ENCODE measurements around the gene MYADM. TPM values are rescaled to one million over a fixed set of nuclear protein-coding genes. Genes with fewer than 3 reads are reported as not detected.
A peak's percentile ranks its signal among the peaks of the same experiment; 100 is the strongest.

Gene MYADM
- total RNA-seq, 2 experiments from 2014 or later, result 64.7 to 69.9 TPM

DNA sequence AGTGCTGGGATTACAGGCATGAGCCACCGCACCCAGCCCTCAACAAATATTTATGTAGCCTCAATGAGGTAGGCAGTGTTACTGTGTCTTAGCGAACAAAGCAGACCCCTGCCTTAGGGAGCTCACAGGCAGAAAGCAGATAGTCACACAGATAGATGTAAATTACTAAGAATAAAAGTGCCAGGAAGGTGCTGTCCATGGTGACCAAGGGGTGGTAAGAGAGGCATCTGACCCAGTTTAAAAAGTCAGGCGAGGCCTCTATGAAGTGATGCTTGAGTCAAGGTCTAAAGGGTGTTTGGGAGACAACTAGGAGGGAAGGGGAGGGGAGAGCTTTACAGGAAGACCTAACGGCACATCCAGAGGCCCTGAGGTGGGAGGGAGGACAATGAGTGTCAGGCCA is 29.0 kb downstream of the MYADM start:
- Mint-ChIP-seq H3K36me3 (ENCODE audit: low read depth) (no peaks in the 10 kb centered on the region), H3K27ac (no peak overlapping the region), H3K4me3 (no peak overlapping the region), H3K27me3 (peaks cover 35% of the 10 kb centered on the region), H3K9me3 (no peaks in the 10 kb centered on the region), H3K4me1 (ENCODE audit: low read depth) (no peaks in the 10 kb centered on the region)
- intact Hi-C loops (cut with micrococcal nuclease), result no loop called here
- DNase-seq, result no peak
- no peak for ATAC-seq
- TF ChIP-seq, protein P1, sequence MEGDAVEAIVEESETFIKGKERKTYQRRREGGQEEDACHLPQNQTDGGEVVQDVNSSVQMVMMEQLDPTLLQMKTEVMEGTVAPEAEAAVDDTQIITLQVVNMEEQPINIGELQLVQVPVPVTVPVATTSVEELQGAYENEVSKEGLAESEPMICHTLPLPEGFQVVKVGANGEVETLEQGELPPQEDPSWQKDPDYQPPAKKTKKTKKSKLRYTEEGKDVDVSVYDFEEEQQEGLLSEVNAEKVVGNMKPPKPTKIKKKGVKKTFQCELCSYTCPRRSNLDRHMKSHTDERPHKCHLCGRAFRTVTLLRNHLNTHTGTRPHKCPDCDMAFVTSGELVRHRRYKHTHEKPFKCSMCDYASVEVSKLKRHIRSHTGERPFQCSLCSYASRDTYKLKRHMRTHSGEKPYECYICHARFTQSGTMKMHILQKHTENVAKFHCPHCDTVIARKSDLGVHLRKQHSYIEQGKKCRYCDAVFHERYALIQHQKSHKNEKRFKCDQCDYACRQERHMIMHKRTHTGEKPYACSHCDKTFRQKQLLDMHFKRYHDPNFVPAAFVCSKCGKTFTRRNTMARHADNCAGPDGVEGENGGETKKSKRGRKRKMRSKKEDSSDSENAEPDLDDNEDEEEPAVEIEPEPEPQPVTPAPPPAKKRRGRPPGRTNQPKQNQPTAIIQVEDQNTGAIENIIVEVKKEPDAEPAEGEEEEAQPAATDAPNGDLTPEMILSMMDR (IDR thresholded peaks at IDR 0.05), result no peak
- CTCF ChIA-PET, result interaction anchor here (1.1 kb wide), 1 partner anchor 8 kb away, joined by 3 read pairs; no protein-coding TSS in a partner anchor
- POLR2A ChIA-PET, result no interaction called here

DNA sequence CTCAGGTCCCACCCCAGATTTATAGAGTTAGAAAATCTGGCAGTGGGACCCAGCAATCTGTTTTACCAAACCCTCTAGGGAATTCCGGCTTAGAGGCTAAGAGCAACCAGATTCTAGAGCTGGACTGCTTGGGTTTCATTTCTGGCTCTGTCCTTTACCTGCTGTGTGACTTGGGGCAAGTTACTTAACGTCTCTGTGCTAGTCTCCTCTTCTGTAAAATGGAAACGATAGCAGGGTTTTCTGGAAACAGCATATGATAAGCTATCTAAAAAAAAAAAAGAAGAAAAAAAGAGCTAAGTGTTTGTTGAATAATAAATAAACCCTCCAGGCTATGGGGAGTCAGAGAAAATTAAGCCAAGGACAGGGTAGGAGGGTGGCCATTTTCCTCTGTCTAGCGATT is 29.8 kb downstream of the MYADM start:
- ChIA-PET CTCF (no interaction called here), POLR2A (no interaction called here)
- Mint-ChIP-seq H3K4me3 (no peak overlapping the region), H3K27me3 (peaks cover 35% of the 10 kb centered on the region), H3K4me1 (ENCODE audit: low read depth) (no peaks in the 10 kb centered on the region), H3K27ac (no peak overlapping the region), H3K9me3 (no peaks in the 10 kb centered on the region), H3K36me3 (ENCODE audit: low read depth) (no peaks in the 10 kb centered on the region)
- DNase-seq, result no peak
- no peak for ATAC-seq
- TF ChIP-seq, protein P1 (IDR thresholded peaks at IDR 0.05), result no peak
- intact Hi-C loops (cut with micrococcal nuclease), result no loop called here

DNA sequence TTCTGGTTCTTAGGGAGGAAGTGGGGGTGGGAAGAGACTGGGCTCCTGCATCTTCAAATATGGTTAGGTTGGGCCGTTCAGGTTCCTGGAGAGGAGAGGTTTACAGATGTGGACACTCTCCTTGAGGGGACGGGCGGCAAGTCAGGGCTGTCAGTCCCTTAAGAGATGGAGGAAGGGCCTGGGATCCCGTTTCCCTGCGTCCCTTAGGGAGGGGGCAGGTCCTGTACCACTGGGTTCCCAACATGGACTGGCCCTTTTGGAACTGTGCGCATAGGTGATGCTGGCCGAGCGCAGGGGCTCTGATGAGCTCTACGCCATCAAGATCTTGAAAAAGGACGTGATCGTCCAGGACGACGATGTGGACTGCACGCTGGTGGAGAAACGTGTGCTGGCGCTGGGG is 30.5 kb downstream of the MYADM start:
- POLR2A ChIA-PET, result no interaction called here
- Mint-ChIP-seq H3K4me3 (no peak overlapping the region), H3K36me3 (ENCODE audit: low read depth) (peaks cover 2% of the 10 kb centered on the region), H3K9me3 (no peaks in the 10 kb centered on the region), H3K4me1 (ENCODE audit: low read depth) (no peaks in the 10 kb centered on the region), H3K27ac (no peak overlapping the region), H3K27me3 (peaks cover 38% of the 10 kb centered on the region)
- TF ChIP-seq, protein P1 (IDR thresholded peaks at IDR 0.05), result no peak
- CTCF ChIA-PET, result interaction anchor here (1.7 kb wide), 1 partner anchor 9 kb away, joined by 5 read pairs; no protein-coding TSS in a partner anchor
- no peak for DNase-seq
- no peak for ATAC-seq
- intact Hi-C loops (cut with micrococcal nuclease), result no loop called here

DNA sequence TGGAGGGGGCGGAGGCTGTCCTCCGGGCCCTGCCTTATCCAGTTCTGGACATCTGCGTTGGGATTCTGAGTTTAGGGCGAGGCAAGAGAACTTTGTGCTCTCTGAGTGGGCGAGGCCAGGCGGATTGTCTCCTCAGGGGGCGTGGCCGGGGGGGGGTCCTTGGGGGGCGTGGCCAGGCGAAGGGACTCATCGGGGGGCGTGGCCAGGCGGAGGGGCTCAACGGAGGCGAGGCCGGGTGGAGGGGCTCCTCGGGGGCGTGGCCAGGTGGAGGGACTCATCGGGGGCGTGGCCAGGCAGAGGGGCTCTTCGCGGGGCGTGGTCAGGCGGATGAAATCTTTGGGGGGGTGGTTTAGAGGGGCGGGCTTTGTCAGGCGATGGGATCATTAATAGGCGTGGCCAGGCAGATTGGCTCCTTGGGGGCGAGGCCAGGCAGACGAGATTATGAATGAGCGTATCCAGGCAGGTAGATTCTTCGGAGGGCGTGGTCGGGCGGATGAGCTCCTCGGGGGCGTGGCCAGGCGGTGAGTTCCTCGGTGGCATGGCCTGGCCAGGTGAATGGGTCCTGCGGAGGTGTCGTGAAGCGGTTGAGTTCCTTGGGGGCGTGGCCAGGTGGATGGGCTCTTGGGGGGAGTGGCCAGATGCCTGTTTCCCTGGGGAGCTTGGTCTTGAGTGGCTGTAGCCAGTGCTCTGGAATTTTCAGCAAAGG is 31.1 kb downstream of the MYADM start:
- intact Hi-C loops (cut with micrococcal nuclease), result no loop called here
- Mint-ChIP-seq H3K27ac (no peak overlapping the region), H3K36me3 (ENCODE audit: low read depth) (peaks cover 2% of the 10 kb centered on the region), H3K4me1 (ENCODE audit: low read depth) (no peaks in the 10 kb centered on the region), H3K9me3 (no peaks in the 10 kb centered on the region), H3K4me3 (no peak overlapping the region), H3K27me3 (peaks cover 38% of the 10 kb centered on the region)
- POLR2A ChIA-PET, result no interaction called here
- CTCF ChIA-PET, result interaction anchor here (1.7 kb wide), 1 partner anchor 9 kb away, joined by 5 read pairs; no protein-coding TSS in a partner anchor
- DNase-seq (peak; percentile 21), ATAC-seq (peak; percentile 49)
- TF ChIP-seq, protein P1 (IDR thresholded peaks at IDR 0.05), result no peak

DNA sequence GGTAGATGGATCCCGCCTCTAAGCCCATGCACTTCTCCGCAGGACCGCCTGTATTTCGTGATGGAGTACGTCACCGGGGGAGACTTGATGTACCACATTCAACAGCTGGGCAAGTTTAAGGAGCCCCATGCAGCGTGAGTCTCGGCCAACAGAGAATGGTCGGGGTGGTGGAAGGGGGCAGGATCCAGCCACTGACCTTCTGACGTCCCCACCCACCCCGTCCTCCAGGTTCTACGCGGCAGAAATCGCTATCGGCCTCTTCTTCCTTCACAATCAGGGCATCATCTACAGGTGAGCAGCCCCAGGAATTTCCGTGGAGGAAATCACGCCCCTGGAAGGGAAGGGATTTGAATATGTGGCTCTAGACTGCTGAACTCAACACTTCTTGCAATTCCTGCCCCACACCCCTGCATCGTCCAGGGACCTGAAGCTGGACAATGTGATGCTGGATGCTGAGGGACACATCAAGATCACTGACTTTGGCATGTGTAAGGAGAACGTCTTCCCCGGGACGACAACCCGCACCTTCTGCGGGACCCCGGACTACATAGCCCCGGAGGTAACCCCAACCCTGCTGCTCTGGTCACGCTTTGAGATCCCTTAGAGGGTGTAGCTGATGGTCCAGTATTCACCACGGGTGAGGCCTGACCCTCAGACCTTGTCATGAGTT is 32.6 kb downstream of the MYADM start:
- POLR2A ChIA-PET, result no interaction called here
- Mint-ChIP-seq H3K4me3 (no peak overlapping the region), H3K27me3 (peaks cover 48% of the 10 kb centered on the region), H3K27ac (no peak overlapping the region), H3K9me3 (no peaks in the 10 kb centered on the region), H3K4me1 (ENCODE audit: low read depth) (no peaks in the 10 kb centered on the region), H3K36me3 (ENCODE audit: low read depth) (peaks cover 2% of the 10 kb centered on the region)
- intact Hi-C loops (cut with micrococcal nuclease), result loop anchor here (10.0 kb wide), 1 partner anchor 56 kb away; no protein-coding TSS in a partner anchor
- TF ChIP-seq, protein P1 (IDR thresholded peaks at IDR 0.05), result no peak
- CTCF ChIA-PET, result no interaction called here
- no peak for DNase-seq
- ATAC-seq, result no peak
